Measurements from ENCODE around the gene PDLIM7.
"Not testable (repeated sequence)": the region's sequence is repeated elsewhere in the genome, so short reads cannot be mapped to it uniquely, and the experiment has no call there.

Gene PDLIM7

GRCh38 chr5:177497292-177498012 lies at the start of gene PDLIM7:
PDLIM7 (minus strand) TSS chr5:177497604; CDS start chr5:177496512, 1,092 bp downstream.
- DNase-seq (ENCODE audit: low spot score) (peak; percentile 98), FAIRE-seq (no peak)

- FAIRE-seq (no peak), DNase-seq (ENCODE audit: low spot score) (no peak)
Observed at GRCh38 chr5:177546258-177546741, 48.9 kb upstream of the PDLIM7 start.

- FAIRE-seq = no peak
- DNase-seq (ENCODE audit: low spot score) = no peak
Observed at GRCh38 chr5:177545487-177546257, 48.3 kb upstream of the PDLIM7 start.

- DNase-seq (ENCODE audit: low spot score) = no peak
- no peak for FAIRE-seq
Observed at GRCh38 chr5:177542816-177543465, 45.5 kb upstream of the PDLIM7 start.

GRCh38 chr5:177540438-177540837 lies 43.0 kb upstream of the PDLIM7 start:
- FAIRE-seq (no peak), DNase-seq (ENCODE audit: low spot score) (no peak)

- FAIRE-seq (no peak), DNase-seq (ENCODE audit: low spot score) (no peak)
Observed at GRCh38 chr5:177539411-177539810, 42.0 kb upstream of the PDLIM7 start.

GRCh38 chr5:177538876-177539275 lies 41.5 kb upstream of the PDLIM7 start:
- DNase-seq (ENCODE audit: low spot score) = no peak
- no peak for FAIRE-seq

- no peak for FAIRE-seq
- DNase-seq (ENCODE audit: low spot score) = peak; percentile 43
Observed at GRCh38 chr5:177537389-177538361, 40.3 kb upstream of the PDLIM7 start.

GRCh38 chr5:177536386-177536785 lies 39.0 kb upstream of the PDLIM7 start:
- DNase-seq (ENCODE audit: low spot score) (no peak), FAIRE-seq (no peak)

GRCh38 chr5:177535125-177535524 lies 37.7 kb upstream of the PDLIM7 start:
- no peak for DNase-seq (ENCODE audit: low spot score)
- no peak for FAIRE-seq

- not testable (repeated sequence) for FAIRE-seq; DNase-seq (ENCODE audit: low spot score)
Observed at GRCh38 chr5:177534433-177534832, 37.0 kb upstream of the PDLIM7 start.

- FAIRE-seq (no peak), DNase-seq (ENCODE audit: low spot score) (no peak)
Observed at GRCh38 chr5:177531209-177531940, 34.0 kb upstream of the PDLIM7 start.

GRCh38 chr5:177530638-177531037 lies 33.2 kb upstream of the PDLIM7 start:
- FAIRE-seq = no peak
- DNase-seq (ENCODE audit: low spot score) = no peak

- FAIRE-seq = peak; percentile 9
- no peak for DNase-seq (ENCODE audit: low spot score)
Observed at GRCh38 chr5:177529247-177530203, 32.1 kb upstream of the PDLIM7 start.

GRCh38 chr5:177528631-177529030 lies 31.2 kb upstream of the PDLIM7 start:
- FAIRE-seq (no peak), DNase-seq (ENCODE audit: low spot score) (no peak)

GRCh38 chr5:177527595-177527994 lies 30.2 kb upstream of the PDLIM7 start:
- no peak for FAIRE-seq
- no peak for DNase-seq (ENCODE audit: low spot score)

GRCh38 chr5:177526791-177527190 lies 29.4 kb upstream of the PDLIM7 start:
- FAIRE-seq (no peak), DNase-seq (ENCODE audit: low spot score) (no peak)

GRCh38 chr5:177526191-177526590 lies 28.8 kb upstream of the PDLIM7 start:
- no peak for FAIRE-seq
- no peak for DNase-seq (ENCODE audit: low spot score)
